NCI-H69 (cell line): ENCODE measurements around the gene TBC1D22B.

Experiments used
- DNase-seq: peaks from one replicate; lab custom pipeline; 2025; lab: John Stamatoyannopoulos, UW

The TBC1D22B gene

DNA sequence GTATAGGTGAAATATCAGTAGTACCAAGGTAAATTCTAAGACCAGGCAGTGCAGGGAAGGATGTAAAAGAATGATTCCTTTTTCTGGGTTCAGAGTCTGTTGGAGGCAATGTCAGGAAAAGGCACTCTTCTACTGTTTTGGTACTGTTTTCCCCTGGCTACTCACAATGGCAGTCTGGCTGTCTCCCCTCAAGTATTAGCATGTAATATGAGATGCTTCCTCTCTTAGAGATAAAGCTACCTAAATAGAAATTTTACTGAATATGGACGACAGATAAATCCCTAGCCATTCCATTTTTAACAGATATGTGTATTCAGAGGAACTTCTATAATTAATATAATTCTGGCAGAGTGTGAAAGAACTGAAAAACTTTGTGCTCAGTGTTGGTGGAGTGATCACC, 99.7 kb downstream of the TBC1D22B start:
- DNase-seq, result no peak

DNA sequence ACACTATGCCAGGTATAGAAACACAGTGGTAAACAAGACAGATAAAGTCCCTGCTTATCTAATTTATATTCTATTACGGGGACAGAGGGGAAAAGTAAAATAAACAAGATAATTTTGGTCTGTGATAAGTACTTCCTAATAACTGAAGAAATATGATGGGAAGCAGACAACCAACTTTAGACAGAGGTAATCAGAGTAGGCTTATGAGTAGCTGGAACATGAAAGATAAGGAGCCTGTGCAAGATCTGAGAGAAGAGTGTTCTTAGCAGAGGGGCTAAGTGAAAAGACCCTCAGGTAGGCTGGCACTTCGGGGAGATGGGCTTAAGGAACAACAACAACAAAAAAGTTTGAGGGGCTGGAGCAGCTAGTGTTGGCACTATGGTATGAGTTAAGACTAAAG, 100.3 kb downstream of the TBC1D22B start:
- no peak for DNase-seq

DNA sequence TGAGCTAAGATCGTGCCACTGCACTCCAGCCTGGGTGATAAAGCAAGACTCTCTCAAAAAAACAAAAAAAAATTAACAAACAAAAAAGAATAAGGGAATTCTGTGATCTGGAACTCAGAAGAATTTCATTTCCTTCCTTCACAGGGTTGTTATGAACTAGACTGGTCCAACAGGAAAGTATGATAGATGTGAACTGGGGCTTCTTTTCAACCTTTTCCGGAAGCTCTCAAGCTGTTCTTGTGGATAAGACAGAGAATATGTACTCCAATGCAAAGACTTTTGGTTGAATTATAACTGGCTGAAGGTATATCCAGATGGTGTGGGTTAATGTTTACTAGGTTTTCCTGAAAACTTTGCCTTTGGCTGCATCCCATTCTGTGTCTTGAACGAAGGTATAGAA, 101.5 kb downstream of the TBC1D22B start:
- DNase-seq, result no peak

GRCh38 chr6:37362101-37362828, 104.7 kb downstream of the TBC1D22B start:
- DNase-seq, result no peak

- DNase-seq, result peak; percentile 53
These were observed 108.2 kb downstream of the TBC1D22B start for GRCh38 chr6:37365791-37366190.

DNA sequence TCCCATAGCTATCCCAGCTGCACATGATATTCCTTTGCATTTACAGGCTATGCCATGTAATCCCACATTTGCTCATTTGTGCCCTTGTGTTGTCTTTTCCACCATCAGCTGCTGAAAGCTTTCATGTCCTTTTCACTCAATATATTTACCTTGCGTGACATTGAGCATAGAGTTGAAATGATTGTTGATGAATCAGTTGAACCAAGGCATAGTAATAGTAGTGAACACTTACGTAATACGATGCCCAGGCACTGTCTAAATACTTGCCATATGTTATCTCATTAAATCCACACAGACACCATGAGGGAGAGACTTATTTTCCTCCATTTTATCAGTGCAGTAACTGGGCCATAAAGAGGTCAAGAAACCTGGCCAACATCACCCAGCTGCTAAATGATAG, 109.3 kb downstream of the TBC1D22B start:
- peak; percentile 95 for DNase-seq

- DNase-seq, result no peak
These were observed 111.4 kb downstream of the TBC1D22B start for GRCh38 chr6:37368961-37369320.

- DNase-seq, result no peak
These were observed 112.0 kb downstream of the TBC1D22B start for GRCh38 chr6:37369321-37370201.

DNA sequence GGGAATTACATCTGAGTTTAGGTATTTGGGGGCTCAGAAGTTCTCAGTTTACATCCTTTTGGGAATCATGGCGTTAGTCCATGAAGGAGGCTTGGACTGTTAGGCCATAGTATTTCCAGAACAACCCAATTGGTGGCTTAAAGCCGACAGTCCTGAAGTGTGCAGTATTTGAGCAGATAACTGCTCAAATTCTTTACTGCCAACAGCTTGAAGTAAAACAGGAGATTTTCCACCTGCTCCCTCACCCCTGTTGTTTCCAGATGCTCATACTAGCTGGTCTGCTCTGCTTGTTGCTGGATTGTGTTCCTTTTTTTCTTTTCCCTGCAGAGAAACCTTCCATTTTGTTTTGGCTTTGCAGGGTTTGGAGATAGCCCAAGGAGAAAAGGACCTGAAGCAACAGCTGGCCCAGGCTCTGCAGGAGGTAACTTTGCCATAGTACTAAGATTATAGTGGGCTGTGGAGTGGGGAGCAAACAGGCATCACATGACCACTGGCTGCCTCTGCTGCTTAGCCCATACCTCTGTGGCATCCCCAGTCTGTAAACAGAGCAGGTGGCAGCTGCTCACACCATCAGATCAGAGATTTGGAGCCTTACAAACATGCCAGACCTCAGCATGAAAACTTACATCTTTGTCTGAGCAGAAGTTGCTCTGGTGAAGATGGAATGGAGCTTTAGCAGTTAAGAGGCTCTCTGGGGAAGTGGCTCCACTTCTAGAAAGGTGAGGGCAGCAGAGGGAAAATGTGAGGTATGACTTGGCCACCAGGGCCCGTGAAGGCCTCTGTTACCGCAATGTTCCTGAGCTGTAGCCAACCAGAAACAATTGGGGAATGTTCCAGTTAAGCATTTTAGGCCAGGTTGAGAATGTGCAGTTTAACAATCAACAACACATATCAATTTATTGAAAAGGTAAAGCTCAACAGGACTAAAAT, 113.8 kb downstream of the TBC1D22B start:
- peak; percentile 93 for DNase-seq

- no peak for DNase-seq
These were observed 114.5 kb downstream of the TBC1D22B start for GRCh38 chr6:37372116-37372515.

- DNase-seq, result peak; percentile 51
These were observed 116.4 kb downstream of the TBC1D22B start for GRCh38 chr6:37373822-37374471.

- DNase-seq, result peak; percentile 18
These were observed 117.8 kb downstream of the TBC1D22B start for GRCh38 chr6:37375376-37375775.

- DNase-seq, result no peak
These were observed 118.6 kb downstream of the TBC1D22B start for GRCh38 chr6:37376078-37376743.

GRCh38 chr6:37381579-37381978, 124.0 kb downstream of the TBC1D22B start:
- DNase-seq, result peak; percentile 87
